Panc1 (cell line): ENCODE results near the gene GFRA1. TPM values are rescaled to one million over a fixed set of nuclear protein-coding genes. Genes with fewer than 3 reads are reported as not detected.

Source experiments
- ATAC-seq: fragments of 200-7000 bp; cut with Tn5 transposase; 2 replicates; pipeline ENCODE4 v1.9.1; 2020; ENCODE audit warnings: mild to moderate bottlenecking, moderate library complexity
- BruUV-seq: library from RNA; stranded (reverse); fragments of 400-500 nt; replicated peaks from 2 replicates; lab custom pipeline; 2021; lab: Mats Ljungman, UMichigan
- CTCF ChIA-PET: fragments of 300-600 bp; sonication (Branson Sonifier 250); formaldehyde crosslinking; loops from one replicate; lab custom pipeline; 2022; ENCODE audit warnings: antibody characterized with exemption; lab: Charles Lee
- POLR2A ChIA-PET: fragments of 300-600 bp; sonication (Branson Sonifier 250); formaldehyde crosslinking; loops from one replicate; lab custom pipeline; 2022; ENCODE audit warnings: antibody characterized with exemption; lab: Charles Lee
- DNase-seq: peaks from one replicate; pipeline ENCODE4 v3.0.0-alpha.2; 2010; ENCODE audit warnings: low read depth, low spot score
- H3K27ac ChIP-seq: 2 replicates; pipeline ENCODE4 v1.5.1; 2011; ENCODE audit warnings: mild to moderate bottlenecking, low read length, inconsistent platforms
- H3K27me3 ChIP-seq: fragments of 200-500 bp; sonication (Bioruptor generic); 2 replicates; pipeline ENCODE4 v1.6.0; 2014; ENCODE audit warnings: low read length, inconsistent platforms; ENCODE audit not compliant: control insufficient read depth, insufficient read depth
- H3K36me3 ChIP-seq: fragments of 200-500 bp; sonication (Bioruptor generic); 2 replicates; pipeline ENCODE4 v1.5.1; 2014; ENCODE audit warnings: inconsistent platforms, mild to moderate bottlenecking, low read length, moderate library complexity; ENCODE audit not compliant: control insufficient read depth, insufficient read depth
- H3K4me1 ChIP-seq: 2 replicates; pipeline ENCODE4 v1.5.1; 2011; ENCODE audit warnings: inconsistent platforms, mild to moderate bottlenecking, low read length, moderate library complexity; ENCODE audit not compliant: control insufficient read depth, insufficient read depth
- H3K4me3 ChIP-seq, 2 experiments: 2 replicates each; pipeline ENCODE4 v1.5.1; 2011 to 2012; ENCODE audit warnings: low read depth in 2 of 2, low read length in 2 of 2, mild to moderate bottlenecking in 2 of 2, inconsistent platforms in 1 of 2, moderate library complexity in 1 of 2
- H3K9me3 ChIP-seq: fragments of 200-500 bp; sonication (Bioruptor generic); 2 replicates; pipeline ENCODE4 v1.5.1; 2014; ENCODE audit warnings: low read depth, mild to moderate bottlenecking, inconsistent platforms, low read length, moderate library complexity; ENCODE audit not compliant: control insufficient read depth, insufficient read depth
- CTCF ChIP-seq: fragments of 450-650 bp; IDR thresholded peaks from 2 replicates; pipeline ENCODE4 v1.5.1; 2017; ENCODE audit warnings: mild to moderate bottlenecking
- POLR2AphosphoS5 ChIP-seq: IDR thresholded peaks from 2 replicates; pipeline ENCODE4 v1.6.1; 2012; ENCODE audit warnings: mild to moderate bottlenecking, low read depth, low read length, moderate library complexity
- REST ChIP-seq, 2 experiments: IDR thresholded peaks; 2 replicates each; pipeline ENCODE4 v1.6.1; 2011 to 2012; ENCODE audit warnings: low read depth in 2 of 2, control low read depth in 1 of 2, low read length in 1 of 2, mild to moderate bottlenecking in 1 of 2, moderate library complexity in 1 of 2; ENCODE audit not compliant: insufficient read depth in 1 of 2
- SIN3A ChIP-seq: IDR thresholded peaks from 2 replicates; pipeline ENCODE4 v1.6.1; 2012; ENCODE audit warnings: low read depth, mild to moderate bottlenecking, low read length, moderate library complexity, borderline replicate concordance; ENCODE audit not compliant: insufficient read depth
- TCF7L2 ChIP-seq: IDR thresholded peaks from 2 replicates; pipeline ENCODE4 v1.6.1; 2011; ENCODE audit warnings: mild to moderate bottlenecking, low read depth, low read length, inconsistent platforms
- in situ Hi-C: cut with HindIII; loops from 2 replicates; pipeline ENCODE4 v1.10.0; 2016; ENCODE audit warnings: low sequenced_read_pairs, low pct_unique_long_range_greater_than_20kb
- intact Hi-C: fragments of 100-400 bp; cut with micrococcal nuclease; formaldehyde crosslinking; loops from one replicate; pipeline ENCODE4 v1.10.0; 2022; ENCODE audit not compliant: unreplicated experiment
- total RNA-seq: library from RNA; stranded (reverse); gene quantifications from one replicate; pipeline ENCODE4 v1.2.1, GENCODE V29; 2021; ENCODE audit not compliant: unreplicated experiment

The GFRA1 gene
- total RNA-seq, 1 experiment from 2014 or later: 0.10 TPM

GRCh38 chr10:116271593-116272439 is 1.2 kb downstream of the GFRA1 start:
- in situ Hi-C loops: no loop called here
- POLR2A ChIA-PET: no interaction called here

More at GRCh38 chr10:116271593-116272439, 1.2 kb downstream of the GFRA1 start:
- Histone ChIP-seq H3K9me3 (no peaks in the 10 kb centered on the region), H3K27me3 (peaks cover 28% of the 10 kb centered on the region), H3K27ac (no peak overlapping the region), H3K4me1 (peaks cover 4% of the 10 kb centered on the region; the same call in 1 of the 2 replicates), H3K4me3 (peak overlapping the region in 1 of 2 experiments; percentile 41; a peak in 1 of 4 replicates), H3K36me3 (no peaks in the 10 kb centered on the region; the same call in 1 of the 2 replicates)
- no TSS peak for BruUV-seq
- ATAC-seq (no peak), DNase-seq (no peak)
- intact Hi-C loops: no loop called here
- CTCF ChIA-PET: no interaction called here
- TF ChIP-seq CTCF (no peak), SIN3A (no peak), POLR2AphosphoS5 (no peak), REST (IDR thresholded peaks at IDR 0.05; ENCODE audit: insufficient read depth in 1 of 2, low read depth in 2 of 2, low read length in 1 of 2) (no peak), TCF7L2 (no peak)
